ENCODE measurements around the gene RELN. TPM values are rescaled to one million over a fixed set of nuclear protein-coding genes. Genes with fewer than 3 reads are reported as not detected.

Gene RELN
- total RNA-seq, 2 donors from 2014 or later, result 6.9 to 8.0 TPM

GRCh38 chr7:103924184-103924583 is 65.3 kb downstream of the RELN start:
- TF ChIP-seq CTCF (IDR thresholded peaks at IDR 0.05), result no peak

GRCh38 chr7:103922407-103922806 is 67.1 kb downstream of the RELN start:
- DNase-seq (ENCODE audit: low spot score), result no peak
- no peaks in the 10 kb centered on the region for H3K27me3 ChIP-seq
- no peak for TF ChIP-seq CTCF (IDR thresholded peaks at IDR 0.05)
- H3K4me3 ChIP-seq, result no peak overlapping the region
- no peaks in the 10 kb centered on the region for H3K4me1 ChIP-seq
- H3K36me3 ChIP-seq, result no peaks in the 10 kb centered on the region
- H3K9me3 ChIP-seq, result no peaks in the 10 kb centered on the region
- H3K27ac ChIP-seq, result no peak overlapping the region

More at GRCh38 chr7:103924184-103924583, 65.3 kb downstream of the RELN start:
- no peaks in the 10 kb centered on the region for H3K4me1 ChIP-seq
- no peak for DNase-seq (ENCODE audit: low spot score)
- H3K27me3 ChIP-seq, result no peaks in the 10 kb centered on the region
- H3K9me3 ChIP-seq, result no peaks in the 10 kb centered on the region
- H3K36me3 ChIP-seq, result no peaks in the 10 kb centered on the region
- no peak overlapping the region for H3K4me3 ChIP-seq
- no peak overlapping the region for H3K27ac ChIP-seq

GRCh38 chr7:103921692-103922091 is 67.8 kb downstream of the RELN start:
- no peak for TF ChIP-seq CTCF (IDR thresholded peaks at IDR 0.05)
- no peak overlapping the region for H3K27ac ChIP-seq

GRCh38 chr7:103919272-103919868 is 70.1 kb downstream of the RELN start:
- TF ChIP-seq CTCF (IDR thresholded peaks at IDR 0.05), result no peak
- no peaks in the 10 kb centered on the region for H3K36me3 ChIP-seq
- H3K4me1 ChIP-seq, result no peaks in the 10 kb centered on the region
- no peak overlapping the region for H3K27ac ChIP-seq
- H3K27me3 ChIP-seq, result no peaks in the 10 kb centered on the region
- no peak overlapping the region for H3K4me3 ChIP-seq
- no peak for DNase-seq (ENCODE audit: low spot score)
- no peaks in the 10 kb centered on the region for H3K9me3 ChIP-seq

More at GRCh38 chr7:103921692-103922091, 67.8 kb downstream of the RELN start:
- no peak overlapping the region for H3K4me3 ChIP-seq
- no peaks in the 10 kb centered on the region for H3K36me3 ChIP-seq
- H3K9me3 ChIP-seq, result no peaks in the 10 kb centered on the region
- DNase-seq (ENCODE audit: low spot score), result no peak
- H3K4me1 ChIP-seq, result no peaks in the 10 kb centered on the region
- no peaks in the 10 kb centered on the region for H3K27me3 ChIP-seq

- H3K27ac ChIP-seq, result no peak overlapping the region
- no peaks in the 10 kb centered on the region for H3K27me3 ChIP-seq
- DNase-seq (ENCODE audit: low spot score), result no peak
- no peaks in the 10 kb centered on the region for H3K4me1 ChIP-seq
- no peak for TF ChIP-seq CTCF (IDR thresholded peaks at IDR 0.05)
- H3K9me3 ChIP-seq, result no peaks in the 10 kb centered on the region
- H3K4me3 ChIP-seq, result no peak overlapping the region
- H3K36me3 ChIP-seq, result no peaks in the 10 kb centered on the region
Observed at GRCh38 chr7:103918631-103919271, 70.7 kb downstream of the RELN start.
